GM12878 (cell line): ENCODE data around the gene FLVCR2. TPM values are rescaled to one million over a fixed set of nuclear protein-coding genes. Genes with fewer than 3 reads are reported as not detected.

Experiments
- BHLHE40 ChIP-seq, 2 experiments: fragments of 450-650 bp in 1 of 2; IDR thresholded peaks; 2 replicates each; pipeline ENCODE4 v1.6.1; 2011 to 2017; ENCODE audit warnings: low read depth in 2 of 2, borderline replicate concordance in 1 of 2, improper control_type of control experiment in 1 of 2, low read length in 1 of 2, mild to moderate bottlenecking in 1 of 2
- DPF2 ChIP-seq: fragments of 450-650 bp; IDR thresholded peaks from 2 replicates; pipeline ENCODE4 v1.6.1; 2017; ENCODE audit warnings: mild to moderate bottlenecking
- EP300 ChIP-seq, 2 experiments: fragments of 150-350 bp in 1 of 2; IDR thresholded peaks; 2 replicates each; pipeline ENCODE4 v1.6.1; 2011 to 2012; ENCODE audit warnings: low read depth in 2 of 2, low read length in 2 of 2, borderline replicate concordance in 1 of 2, improper control_type of control experiment in 1 of 2, inconsistent platforms in 1 of 2; ENCODE audit not compliant: control insufficient read depth in 1 of 2
- EZH2 ChIP-seq: IDR thresholded peaks from 2 replicates; pipeline ENCODE4 v1.6.1; 2012; ENCODE audit warnings: low read depth, mild to moderate bottlenecking, control low read depth, inconsistent platforms, low read length, borderline replicate concordance; ENCODE audit not compliant: control insufficient read depth
- IKZF2 ChIP-seq, 2 experiments: fragments of 450-650 bp; IDR thresholded peaks; 2 replicates each; pipeline ENCODE4 v1.6.1; 2017; ENCODE audit warnings: mild to moderate bottlenecking in 2 of 2, moderate library complexity in 2 of 2
- MEF2B ChIP-seq: fragments of 450-650 bp; IDR thresholded peaks from 2 replicates; pipeline ENCODE4 v1.6.1; 2018; ENCODE audit warnings: mild to moderate bottlenecking, moderate library complexity; ENCODE audit not compliant: partially characterized antibody, poor library complexity, severe bottlenecking
- NR2F1 ChIP-seq: fragments of 450-650 bp; conservative IDR thresholded peaks from 2 replicates; pipeline ENCODE4 v1.6.1; 2017; ENCODE audit warnings: mild to moderate bottlenecking
- RBBP5 ChIP-seq: fragments of 200-600 bp; sonication (generic); conservative IDR thresholded peaks from 2 replicates; pipeline ENCODE4 v1.6.1; 2016
- RELA ChIP-seq: fragments of 450-650 bp; IDR thresholded peaks from 2 replicates; pipeline ENCODE4 v1.8.0; 2014; ENCODE audit warnings: borderline replicate concordance; ENCODE audit not compliant: partially characterized antibody
- SIN3A ChIP-seq: IDR thresholded peaks from 2 replicates; pipeline ENCODE4 v1.6.1; 2012; ENCODE audit warnings: low read depth, low read length, improper control_type of control experiment
- SMAD1 ChIP-seq: fragments of 450-650 bp; IDR thresholded peaks from 2 replicates; pipeline ENCODE4 v1.6.1; 2018; ENCODE audit warnings: mild to moderate bottlenecking, low read depth; ENCODE audit not compliant: partially characterized antibody
- SREBF1 ChIP-seq: IDR thresholded peaks from 2 replicates; pipeline ENCODE4 v1.6.1; 2012; ENCODE audit warnings: mild to moderate bottlenecking, low read length
- STAT3 ChIP-seq: IDR thresholded peaks from 2 replicates; pipeline ENCODE4 v1.6.1; 2011; ENCODE audit warnings: low read depth, low read length, improper control_type of control experiment
- TCF12 ChIP-seq: IDR thresholded peaks from 2 replicates; pipeline ENCODE4 v1.6.1; 2011; ENCODE audit warnings: low read depth, mild to moderate bottlenecking, low read length
- WRNIP1 ChIP-seq: IDR thresholded peaks from 2 replicates; pipeline ENCODE4 v1.6.1; 2011; ENCODE audit warnings: low read depth, low read length, improper control_type of control experiment, borderline replicate concordance
- ZNF274 ChIP-seq: IDR thresholded peaks from one replicate; pipeline ENCODE4 v1.8.0; 2011; ENCODE audit not compliant: insufficient read length, insufficient read depth
- ZNF384 ChIP-seq: IDR thresholded peaks from 2 replicates; pipeline ENCODE4 v1.6.1; 2012; ENCODE audit warnings: low read depth, mild to moderate bottlenecking, low read length, improper control_type of control experiment, borderline replicate concordance
- polyA plus RNA-seq, 11 experiments: library from polyadenylated mRNA; depleted of rRNA in 4 of 11; unstranded in 6 of 11; stranded (reverse) in 5 of 11; fragments of >200 nt; fragmentation: Nextera tagmentation in 4 of 11; fragmentation: Illumina TruSeq in 1 of 11; extraction: Ambion mirVana in 4 of 11; extraction: Trizol in 1 of 11; gene quantifications; 1 replicate in 1 of 11; 2 replicates in 10 of 11; pipeline versions ENCODE4 v1.2.1 to v1.2.3, GENCODE V29; 2011 to 2016; ENCODE audit warnings: inconsistent platforms in 2 of 11, missing spikeins in 2 of 11, low read depth in 1 of 11
- total RNA-seq, 4 experiments: library from RNA; depleted of rRNA in 3 of 4; stranded (reverse); fragments of >200 nt in 3 of 4; fragmentation: Illumina TruSeq in 1 of 4; extraction: Trizol in 1 of 4; gene quantifications; 2 replicates each; pipeline versions ENCODE4 v1.2.1 to v1.2.3, GENCODE V29; 2013 to 2021
- TF ChIP-seq, protein P1 (sequence below): fragments of 450-650 bp; formaldehyde crosslinking; IDR thresholded peaks from 2 replicates; pipeline ENCODE4 v1.5.0; 2022; ENCODE audit warnings: mild to moderate bottlenecking, missing genetic modification characterization
- TF ChIP-seq, protein P2 (sequence below): IDR thresholded peaks from 2 replicates; pipeline ENCODE4 v1.6.1; 2012; ENCODE audit warnings: low read length, inconsistent platforms
- TF ChIP-seq, protein P3 (sequence below): IDR thresholded peaks from 2 replicates; pipeline ENCODE4 v1.6.1; 2011; ENCODE audit warnings: low read depth, low read length, improper control_type of control experiment, borderline replicate concordance

The FLVCR2 gene
- total and polyA plus RNA-seq, 10 of the 15 experiments (the other 5 are each of a cell fraction or from before 2014, with no cell fraction given): 0.24 to 3.7 (median 1.6) TPM

DNA sequence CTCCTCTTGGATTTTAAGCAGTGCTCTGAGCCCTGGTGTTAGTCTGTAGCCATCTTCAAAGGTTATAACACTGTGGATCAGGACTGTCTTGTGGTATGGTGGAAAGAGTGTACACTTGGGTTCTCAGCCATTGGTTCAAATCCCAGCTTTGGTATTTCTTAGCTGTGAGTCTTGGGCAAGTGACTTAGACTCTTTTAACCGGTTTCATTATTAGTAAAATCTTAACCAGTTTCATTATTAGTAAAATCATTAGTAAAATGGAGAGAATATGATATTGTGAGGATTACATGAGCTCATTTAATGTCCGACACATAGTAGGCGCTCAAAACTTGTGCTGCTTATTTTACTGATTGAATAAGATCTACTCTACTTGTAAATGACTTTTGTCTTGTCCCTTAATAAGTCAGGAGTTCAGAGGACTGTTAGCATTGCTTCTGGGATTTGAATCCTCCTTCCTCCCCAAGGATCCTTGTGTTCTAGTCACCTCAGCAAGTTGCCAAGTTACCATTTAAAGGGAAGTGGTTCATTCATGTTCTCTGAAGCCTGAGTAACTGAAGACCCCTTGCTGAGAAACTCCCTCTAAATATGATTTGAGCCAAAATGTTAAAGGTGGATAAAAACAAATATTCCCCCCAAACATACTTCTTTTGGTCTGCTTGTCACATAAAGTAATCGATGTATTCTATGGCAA is 95.1 kb downstream of the FLVCR2 start (continued):
- TF ChIP-seq, protein P1, sequence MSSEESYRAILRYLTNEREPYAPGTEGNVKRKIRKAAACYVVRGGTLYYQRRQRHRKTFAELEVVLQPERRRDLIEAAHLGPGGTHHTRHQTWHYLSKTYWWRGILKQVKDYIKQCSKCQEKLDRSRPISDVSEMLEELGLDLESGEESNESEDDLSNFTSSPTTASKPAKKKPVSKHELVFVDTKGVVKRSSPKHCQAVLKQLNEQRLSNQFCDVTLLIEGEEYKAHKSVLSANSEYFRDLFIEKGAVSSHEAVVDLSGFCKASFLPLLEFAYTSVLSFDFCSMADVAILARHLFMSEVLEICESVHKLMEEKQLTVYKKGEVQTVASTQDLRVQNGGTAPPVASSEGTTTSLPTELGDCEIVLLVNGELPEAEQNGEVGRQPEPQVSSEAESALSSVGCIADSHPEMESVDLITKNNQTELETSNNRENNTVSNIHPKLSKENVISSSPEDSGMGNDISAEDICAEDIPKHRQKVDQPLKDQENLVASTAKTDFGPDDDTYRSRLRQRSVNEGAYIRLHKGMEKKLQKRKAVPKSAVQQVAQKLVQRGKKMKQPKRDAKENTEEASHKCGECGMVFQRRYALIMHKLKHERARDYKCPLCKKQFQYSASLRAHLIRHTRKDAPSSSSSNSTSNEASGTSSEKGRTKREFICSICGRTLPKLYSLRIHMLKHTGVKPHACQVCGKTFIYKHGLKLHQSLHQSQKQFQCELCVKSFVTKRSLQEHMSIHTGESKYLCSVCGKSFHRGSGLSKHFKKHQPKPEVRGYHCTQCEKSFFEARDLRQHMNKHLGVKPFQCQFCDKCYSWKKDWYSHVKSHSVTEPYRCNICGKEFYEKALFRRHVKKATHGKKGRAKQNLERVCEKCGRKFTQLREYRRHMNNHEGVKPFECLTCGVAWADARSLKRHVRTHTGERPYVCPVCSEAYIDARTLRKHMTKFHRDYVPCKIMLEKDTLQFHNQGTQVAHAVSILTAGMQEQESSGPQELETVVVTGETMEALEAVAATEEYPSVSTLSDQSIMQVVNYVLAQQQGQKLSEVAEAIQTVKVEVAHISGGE: no peak
- TF ChIP-seq SREBF1 (no peak), DPF2 (peak; percentile 97), SIN3A (no peak), SMAD1 (no peak), RELA (no peak), WRNIP1 (no peak), ZNF384 (no peak), EP300 (IDR thresholded peaks at IDR 0.05; ENCODE audit: borderline replicate concordance in 1 of 2, control insufficient read depth in 1 of 2, low read depth in 2 of 2, low read length in 2 of 2) (peak in 1 of 2 experiments; percentile 32; a peak in 1 of 4 replicates), NR2F1 (0 out of 2 replicates have a peak, but pooled peaks have one; percentile 38), EZH2 (no peak), MEF2B (peak; percentile 25), RBBP5 (no peak), TCF12 (no peak), ZNF274 (no peak), BHLHE40 (IDR thresholded peaks at IDR 0.05; ENCODE audit: borderline replicate concordance in 1 of 2, low read depth in 2 of 2, low read length in 1 of 2) (0 out of 4 replicates have a peak, but pooled peaks of 1 of the 2 experiments have one; percentile 10), STAT3 (no peak), IKZF2 (IDR thresholded peaks at IDR 0.05) (peak; percentile 19 to 27; a peak in 1 of 4 replicates)
- TF ChIP-seq, protein P2, sequence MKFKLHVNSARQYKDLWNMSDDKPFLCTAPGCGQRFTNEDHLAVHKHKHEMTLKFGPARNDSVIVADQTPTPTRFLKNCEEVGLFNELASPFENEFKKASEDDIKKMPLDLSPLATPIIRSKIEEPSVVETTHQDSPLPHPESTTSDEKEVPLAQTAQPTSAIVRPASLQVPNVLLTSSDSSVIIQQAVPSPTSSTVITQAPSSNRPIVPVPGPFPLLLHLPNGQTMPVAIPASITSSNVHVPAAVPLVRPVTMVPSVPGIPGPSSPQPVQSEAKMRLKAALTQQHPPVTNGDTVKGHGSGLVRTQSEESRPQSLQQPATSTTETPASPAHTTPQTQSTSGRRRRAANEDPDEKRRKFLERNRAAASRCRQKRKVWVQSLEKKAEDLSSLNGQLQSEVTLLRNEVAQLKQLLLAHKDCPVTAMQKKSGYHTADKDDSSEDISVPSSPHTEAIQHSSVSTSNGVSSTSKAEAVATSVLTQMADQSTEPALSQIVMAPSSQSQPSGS: peak; percentile 84
- TF ChIP-seq, protein P3, sequence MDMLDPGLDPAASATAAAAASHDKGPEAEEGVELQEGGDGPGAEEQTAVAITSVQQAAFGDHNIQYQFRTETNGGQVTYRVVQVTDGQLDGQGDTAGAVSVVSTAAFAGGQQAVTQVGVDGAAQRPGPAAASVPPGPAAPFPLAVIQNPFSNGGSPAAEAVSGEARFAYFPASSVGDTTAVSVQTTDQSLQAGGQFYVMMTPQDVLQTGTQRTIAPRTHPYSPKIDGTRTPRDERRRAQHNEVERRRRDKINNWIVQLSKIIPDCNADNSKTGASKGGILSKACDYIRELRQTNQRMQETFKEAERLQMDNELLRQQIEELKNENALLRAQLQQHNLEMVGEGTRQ: no peak
